Osteoblast (primary cell): Measurements from ENCODE around the gene IQCE. TPM values are rescaled to one million over a fixed set of nuclear protein-coding genes. Genes with fewer than 3 reads are reported as not detected.
A peak's percentile ranks its signal among the peaks of the same experiment; 100 is the strongest.
"Not testable (repeated sequence)": the region's sequence is repeated elsewhere in the genome, so short reads cannot be mapped to it uniquely, and the experiment has no call there.

Experiments used
- DNase-seq: peaks from one replicate; pipeline ENCODE4 v3.0.0; 2011; ENCODE audit warnings: low spot score, mixed read lengths; ENCODE audit not compliant: insufficient read length; ENCODE audit errors: missing footprints
- H2AFZ ChIP-seq: 2 replicates; pipeline ENCODE4 v1.6.0; 2011; ENCODE audit warnings: mild to moderate bottlenecking, low read length
- H3K27ac ChIP-seq: 2 replicates; pipeline ENCODE4 v1.5.1; 2011; ENCODE audit warnings: mild to moderate bottlenecking, low read depth, low read length, moderate library complexity
- H3K27me3 ChIP-seq: 2 replicates; pipeline ENCODE4 v1.6.0; 2012; ENCODE audit warnings: mild to moderate bottlenecking, control low read depth, inconsistent platforms, low read length, moderate library complexity; ENCODE audit not compliant: insufficient read depth
- H3K36me3 ChIP-seq: 2 replicates; pipeline ENCODE4 v1.5.1; 2011; ENCODE audit warnings: mild to moderate bottlenecking, low read length, control low read depth, moderate library complexity; ENCODE audit not compliant: insufficient read depth
- H3K4me1 ChIP-seq: 2 replicates; pipeline ENCODE4 v1.5.1; 2011; ENCODE audit warnings: mild to moderate bottlenecking, low read length, control low read depth, moderate library complexity; ENCODE audit not compliant: insufficient read depth
- H3K4me2 ChIP-seq: 2 replicates; pipeline ENCODE4 v1.6.0; 2011; ENCODE audit warnings: mild to moderate bottlenecking, low read length; ENCODE audit not compliant: insufficient read depth
- H3K4me3 ChIP-seq: fragments of 200-600 bp; sonication (generic); 3 replicates; pipeline ENCODE4 v1.5.1; 2012; ENCODE audit warnings: mild to moderate bottlenecking, low read length, inconsistent platforms; ENCODE audit not compliant: insufficient read depth
- H3K79me2 ChIP-seq: 2 replicates; pipeline ENCODE4 v1.6.0; 2012; ENCODE audit warnings: mild to moderate bottlenecking, low read length, control low read depth, inconsistent platforms; ENCODE audit not compliant: insufficient read depth
- H3K9me3 ChIP-seq: 2 replicates; pipeline ENCODE4 v1.5.1; 2011; ENCODE audit warnings: low read depth, low read length, control low read depth
- H4K20me1 ChIP-seq: 2 replicates; pipeline ENCODE4 v1.6.0; 2012; ENCODE audit warnings: mild to moderate bottlenecking, low read length, control low read depth; ENCODE audit not compliant: insufficient read depth
- CTCF ChIP-seq: IDR thresholded peaks from 2 replicates; pipeline ENCODE4 v1.5.1; 2011; ENCODE audit warnings: mild to moderate bottlenecking, low read depth, low read length, moderate library complexity; ENCODE audit errors: extremely low read depth
- total RNA-seq: library from RNA; depleted of rRNA; stranded (reverse); fragments of >200 nt; gene quantifications from 2 replicates; pipeline ENCODE4 v1.2.3, GENCODE V29; 2012

Gene IQCE
- total RNA-seq, 1 donor = 18.8 TPM

GRCh38 chr7:2607923-2608904, 49.4 kb downstream of the IQCE start:
- Histone ChIP-seq H4K20me1 (peaks cover 4% of the 10 kb centered on the region), H3K4me3 (no peak overlapping the region), H3K4me2 (no peak overlapping the region), H3K79me2 (no peaks in the 10 kb centered on the region), H3K27ac (no peak overlapping the region), H3K4me1 (peaks cover under 1% of the 10 kb centered on the region), H3K27me3 (no peaks in the 10 kb centered on the region), H3K9me3 (no peaks in the 10 kb centered on the region), H2AFZ (no peak overlapping the region), H3K36me3 (no peaks in the 10 kb centered on the region)
- TF ChIP-seq CTCF = no peak
- DNase-seq = peak; percentile 76

GRCh38 chr7:2608921-2609411, 50.2 kb downstream of the IQCE start:
- DNase-seq = peak; percentile 96
- no peak overlapping the region for H3K4me2 ChIP-seq

DNA sequence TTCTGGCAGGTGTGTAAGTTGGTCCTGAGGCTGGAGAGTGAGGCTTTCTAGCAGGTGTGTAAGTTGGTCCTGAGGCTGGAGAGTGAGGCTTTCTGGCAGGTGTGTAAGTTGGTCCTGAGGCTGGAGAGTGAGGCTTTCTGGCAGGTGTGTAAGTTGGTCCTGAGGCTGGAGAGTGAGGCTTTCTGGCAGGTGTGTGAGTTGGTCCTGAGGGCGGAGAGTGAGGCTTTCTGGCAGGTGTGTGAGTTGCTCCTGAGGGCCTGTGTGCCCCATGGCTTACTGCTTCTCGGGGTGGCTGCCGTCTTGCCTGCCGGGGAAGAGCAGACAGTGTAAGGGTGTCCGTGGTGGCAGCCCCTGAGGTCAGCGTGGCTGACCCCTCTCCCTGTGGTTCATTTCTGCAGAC, 50.9 kb downstream of the IQCE start:
- H3K4me3 ChIP-seq, H3K36me3 ChIP-seq, H3K9me3 ChIP-seq, H2AFZ ChIP-seq, H3K27ac ChIP-seq, H3K4me2 ChIP-seq, H4K20me1 ChIP-seq, H3K79me2 ChIP-seq, DNase-seq, H3K27me3 ChIP-seq: not testable (repeated sequence)
- peaks cover 11% of the 10 kb centered on the region for H3K4me1 ChIP-seq

More at GRCh38 chr7:2608921-2609411, 50.2 kb downstream of the IQCE start:
- H3K79me2 ChIP-seq = no peaks in the 10 kb centered on the region
- no peak overlapping the region for H3K4me3 ChIP-seq
- no peak overlapping the region for H2AFZ ChIP-seq
- no peaks in the 10 kb centered on the region for H3K36me3 ChIP-seq
- H3K27me3 ChIP-seq = no peaks in the 10 kb centered on the region
- H3K27ac ChIP-seq = no peak overlapping the region
- peaks cover 8% of the 10 kb centered on the region for H4K20me1 ChIP-seq
- peak; percentile 39 for TF ChIP-seq CTCF
- peaks cover 8% of the 10 kb centered on the region for H3K4me1 ChIP-seq
- H3K9me3 ChIP-seq = no peaks in the 10 kb centered on the region

DNA sequence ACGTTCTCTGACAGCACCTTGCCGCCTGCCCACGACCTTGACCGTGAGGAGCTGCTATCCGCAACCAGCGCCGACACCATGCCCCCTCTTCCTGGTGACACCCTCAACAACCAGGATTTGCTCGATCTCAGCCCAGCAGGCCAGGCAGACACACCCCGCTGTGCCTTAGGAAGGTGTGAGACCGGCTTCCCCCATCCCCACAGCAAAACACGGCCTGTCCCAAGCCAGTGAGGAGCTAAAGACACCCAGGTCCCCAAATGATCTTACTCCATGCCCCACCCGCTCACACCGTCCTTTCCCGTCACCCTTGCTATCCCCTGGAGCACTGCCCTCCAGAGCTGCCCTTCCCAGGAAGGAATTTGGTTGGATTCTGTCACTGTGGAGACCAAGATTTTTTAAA, 51.7 kb downstream of the IQCE start:
- Histone ChIP-seq H3K27ac (no peak overlapping the region), H3K4me1 (peaks cover 11% of the 10 kb centered on the region)

More for the DNA sequence above, 51.7 kb downstream of the IQCE start:
- no peaks in the 10 kb centered on the region for H3K9me3 ChIP-seq
- no peaks in the 10 kb centered on the region for H3K79me2 ChIP-seq
- no peaks in the 10 kb centered on the region for H3K36me3 ChIP-seq
- no peak overlapping the region for H3K4me3 ChIP-seq
- DNase-seq = no peak
- no peak for TF ChIP-seq CTCF
- no peak overlapping the region for H3K4me2 ChIP-seq
- H3K27me3 ChIP-seq = no peaks in the 10 kb centered on the region
- peaks cover 8% of the 10 kb centered on the region for H4K20me1 ChIP-seq
- no peak overlapping the region for H2AFZ ChIP-seq
